Brain microvascular endothelial cell (primary cell): ENCODE measurements around the gene QRICH1.

ENCODE experiments used
- DNase-seq: peaks from one replicate; pipeline ENCODE4 v3.0.0-alpha.2; 2020
- H3K27ac ChIP-seq: fragments of 250-450 bp; sonication (Bioruptor Pico); 2 replicates; pipeline ENCODE4 v1.5.1; 2020; ENCODE audit warnings: mild to moderate bottlenecking, moderate library complexity
- H3K27me3 ChIP-seq: fragments of 250-450 bp; sonication (Bioruptor Pico); replicated peaks from 2 replicates; pipeline ENCODE4 v1.5.1; 2020; ENCODE audit warnings: mild to moderate bottlenecking
- H3K36me3 ChIP-seq: fragments of 250-450 bp; sonication (Bioruptor Pico); replicated peaks from 2 replicates; pipeline ENCODE4 v1.5.1; 2020; ENCODE audit warnings: mild to moderate bottlenecking
- H3K4me3 ChIP-seq: 2 replicates; pipeline ENCODE4 v1.5.1; 2011; ENCODE audit warnings: low read depth, mild to moderate bottlenecking, control low read depth, low read length, moderate library complexity
- CTCF ChIP-seq: IDR thresholded peaks from 2 replicates; pipeline ENCODE4 v1.5.1; 2011; ENCODE audit warnings: low read depth, mild to moderate bottlenecking, moderate library complexity, low read length, control low read depth, inconsistent platforms; ENCODE audit errors: missing control alignments
- in situ Hi-C: cut with HindIII; loops from 2 replicates; pipeline ENCODE4 v1.10.0; 2017; ENCODE audit warnings: low sequenced_read_pairs, low pct_ligation_motif_present

QRICH1 gene

GRCh38 chr3:49029563-49029884, 64.3 kb downstream of the QRICH1 start:
- H3K27ac ChIP-seq = peak overlapping the region; percentile 67
- no peak for TF ChIP-seq CTCF
- DNase-seq = no peak
- H3K36me3 ChIP-seq = peaks cover 59% of the 10 kb centered on the region
- no peak overlapping the region for H3K4me3 ChIP-seq
- in situ Hi-C loops = no loop called here
- no peaks in the 10 kb centered on the region for H3K27me3 ChIP-seq

- Histone ChIP-seq H3K36me3 (peaks cover 64% of the 10 kb centered on the region), H3K4me3 (peak within 1 kb of the TSS; percentile 87), H3K27ac (peak within 1 kb of the TSS; percentile 67), H3K27me3 (no peaks in the 10 kb centered on the region)
- in situ Hi-C loops = no loop called here
- peak; percentile 2 for TF ChIP-seq CTCF
- DNase-seq = peak; percentile 79
Observed at GRCh38 chr3:49028673-49029562, 65.0 kb downstream of the QRICH1 start, which contains the start of gene IMPDH2. IMPDH2 (minus strand) TSS chr3:49029398; CDS start chr3:49029350, 48 bp downstream.

- Histone ChIP-seq H3K36me3 (peaks cover 62% of the 10 kb centered on the region), H3K4me3 (peak overlapping the region; percentile 87), H3K27me3 (no peaks in the 10 kb centered on the region), H3K27ac (peak overlapping the region; percentile 67)
- in situ Hi-C loops = no loop called here
- no peak for DNase-seq
- no peak for TF ChIP-seq CTCF
Observed at GRCh38 chr3:49028298-49028672, 65.6 kb downstream of the QRICH1 start.

GRCh38 chr3:49027634-49028033, 66.2 kb downstream of the QRICH1 start:
- in situ Hi-C loops = no loop called here
- Histone ChIP-seq H3K36me3 (peaks cover 56% of the 10 kb centered on the region), H3K4me3 (no peak overlapping the region), H3K27me3 (no peaks in the 10 kb centered on the region), H3K27ac (no peak overlapping the region)
- TF ChIP-seq CTCF = no peak
- no peak for DNase-seq

GRCh38 chr3:49026536-49026935, 67.3 kb downstream of the QRICH1 start:
- no peak overlapping the region for H3K27ac ChIP-seq

More at GRCh38 chr3:49026536-49026935, 67.3 kb downstream of the QRICH1 start:
- Histone ChIP-seq H3K36me3 (peaks cover 47% of the 10 kb centered on the region), H3K27me3 (no peaks in the 10 kb centered on the region), H3K4me3 (no peak overlapping the region)
- in situ Hi-C loops = no loop called here
- DNase-seq = no peak
- TF ChIP-seq CTCF = no peak
